Endodermal cell (in vitro differentiated cells): ENCODE measurements around the gene LIN7A. TPM values are rescaled to one million over a fixed set of nuclear protein-coding genes. Genes with fewer than 3 reads are reported as not detected.

Experiments
- DNase-seq: peaks from one replicate; pipeline ENCODE4 v3.0.0-alpha.2; 2017
- H3K27ac ChIP-seq: 2 replicates; pipeline ENCODE4 v1.5.1; 2013; ENCODE audit warnings: mild to moderate bottlenecking, low read depth, low read length, moderate library complexity
- H3K27me3 ChIP-seq: 2 replicates; pipeline ENCODE4 v1.6.1; 2013; ENCODE audit warnings: mild to moderate bottlenecking, low read length, moderate library complexity; ENCODE audit not compliant: insufficient read depth, control insufficient read depth, poor library complexity, severe bottlenecking
- H3K36me3 ChIP-seq: 2 replicates; pipeline ENCODE4 v1.7.0; 2013; ENCODE audit warnings: mild to moderate bottlenecking, low read length, moderate library complexity; ENCODE audit not compliant: control insufficient read depth, insufficient read depth
- H3K4me1 ChIP-seq: one replicate; pipeline ENCODE4 v1.7.0; 2013; ENCODE audit warnings: low read length; ENCODE audit not compliant: control insufficient read depth, insufficient read depth
- H3K4me3 ChIP-seq: 2 replicates; pipeline ENCODE4 v1.5.1; 2013; ENCODE audit warnings: mild to moderate bottlenecking, low read length, moderate library complexity
- H3K9ac ChIP-seq: 2 replicates; pipeline ENCODE4 v1.6.1; 2013; ENCODE audit warnings: mild to moderate bottlenecking, low read length, moderate library complexity; ENCODE audit not compliant: poor library complexity, severe bottlenecking; ENCODE audit errors: extremely low read depth
- H3K9me3 ChIP-seq: 2 replicates; pipeline ENCODE4 v1.6.1; 2013; ENCODE audit warnings: mild to moderate bottlenecking, low read length, moderate library complexity; ENCODE audit not compliant: control insufficient read depth
- H3K27ac Mint-ChIP-seq: 2 replicates; pipeline ENCODE4 v1.8.0; 2020; ENCODE audit warnings: mixed read lengths
- H3K27me3 Mint-ChIP-seq: 2 replicates; pipeline ENCODE4 v1.8.0; 2021; ENCODE audit warnings: mild to moderate bottlenecking, mixed read lengths; ENCODE audit not compliant: insufficient read depth
- H3K36me3 Mint-ChIP-seq: 2 replicates; pipeline ENCODE4 v1.8.0; 2020; ENCODE audit warnings: low read depth, mixed read lengths
- H3K4me1 Mint-ChIP-seq: 2 replicates; pipeline ENCODE4 v1.8.0; 2020; ENCODE audit warnings: mixed read lengths
- H3K4me3 Mint-ChIP-seq: 2 replicates; pipeline ENCODE4 v1.8.0; 2020; ENCODE audit warnings: mild to moderate bottlenecking, moderate library complexity, mixed read lengths
- H3K9me3 Mint-ChIP-seq: 2 replicates; pipeline ENCODE4 v1.8.0; 2020; ENCODE audit warnings: mild to moderate bottlenecking, mixed read lengths
- CTCF ChIP-seq: fragments of 200-600 bp; sonication (generic); conservative IDR thresholded peaks from 2 replicates; pipeline ENCODE4 v1.5.0; 2021; ENCODE audit warnings: antibody characterized with exemption, mild to moderate bottlenecking
- WGBS, 2 experiments: methylation state at CpG; one replicate each; pipeline versions ENCODE4 v1.1.5 to v1.1.7; 2013; ENCODE audit warnings: missing lambda C conversion rate in 2 of 2, mixed read lengths in 1 of 2; ENCODE audit not compliant: insufficient coverage in 1 of 2, insufficient read length in 1 of 2; 5-methylcytosine and 5-hydroxymethylcytosine counted together
- total RNA-seq, 2 donors: library from RNA; stranded (reverse); fragmentation: NEBNext Ultra II Directional in 1 of 2; extraction: Animal tissue kit (Norgen Biotek cat#: 25700) in 1 of 2; gene quantifications; 2 replicates in 1 of 2; 3 replicates in 1 of 2; pipeline ENCODE4 v1.2.1, GENCODE V29; 2021

LIN7A gene
- total RNA-seq, 2 donors from 2014 or later: 19.3 to 27.2 TPM

GRCh38 chr12:80807640-80808288, 130.0 kb downstream of the LIN7A start:
- 94 to 100% methylated on average over 4 of the region's 4 CpGs for WGBS, 2 experiments
- no peaks in the 10 kb centered on the region for H3K4me1 Mint-ChIP-seq

GRCh38 chr12:80805106-80805505, 132.6 kb downstream of the LIN7A start:
- Mint-ChIP-seq H3K4me3 (no peak overlapping the region), H3K27ac (no peak overlapping the region), H3K36me3 (peaks cover 52% of the 10 kb centered on the region), H3K27me3 (no peaks in the 10 kb centered on the region), H3K4me1 (no peaks in the 10 kb centered on the region), H3K9me3 (peaks cover 4% of the 10 kb centered on the region)
- no peaks in the 10 kb centered on the region for H3K4me1 ChIP-seq
- no peak overlapping the region for H3K4me3 ChIP-seq
- TF ChIP-seq CTCF: no peak
- H3K9ac ChIP-seq: no peak overlapping the region
- no peaks in the 10 kb centered on the region for H3K36me3 ChIP-seq
- H3K9me3 ChIP-seq: no peaks in the 10 kb centered on the region
- 14 to 84% methylated on average over 1 to 4 of the region's 4 CpGs for WGBS, 2 experiments
- H3K27ac ChIP-seq: no peak overlapping the region
- DNase-seq: no peak
- no peaks in the 10 kb centered on the region for H3K27me3 ChIP-seq

More at GRCh38 chr12:80807640-80808288, 130.0 kb downstream of the LIN7A start:
- TF ChIP-seq CTCF: no peak
- H3K27me3 ChIP-seq: no peaks in the 10 kb centered on the region
- no peaks in the 10 kb centered on the region for H3K36me3 ChIP-seq
- no peak for DNase-seq
- Mint-ChIP-seq H3K9me3 (peaks cover 2% of the 10 kb centered on the region), H3K27me3 (no peaks in the 10 kb centered on the region), H3K36me3 (peaks cover 45% of the 10 kb centered on the region), H3K4me3 (no peak overlapping the region), H3K27ac (no peak overlapping the region)
- no peak overlapping the region for H3K9ac ChIP-seq
- H3K27ac ChIP-seq: no peak overlapping the region
- no peak overlapping the region for H3K4me3 ChIP-seq
- H3K4me1 ChIP-seq: no peaks in the 10 kb centered on the region
- no peaks in the 10 kb centered on the region for H3K9me3 ChIP-seq

- Histone ChIP-seq H3K36me3 (no peaks in the 10 kb centered on the region), H3K9me3 (no peaks in the 10 kb centered on the region), H3K27me3 (no peaks in the 10 kb centered on the region), H3K27ac (no peak overlapping the region), H3K4me1 (no peaks in the 10 kb centered on the region), H3K4me3 (no peak overlapping the region), H3K9ac (no peak overlapping the region)
- 80 to 92% methylated on average over 1 to 3 of the region's 3 CpGs for WGBS, 2 experiments
- Mint-ChIP-seq H3K27me3 (no peaks in the 10 kb centered on the region), H3K9me3 (peaks cover 4% of the 10 kb centered on the region), H3K27ac (no peak overlapping the region), H3K4me1 (peaks cover 5% of the 10 kb centered on the region), H3K4me3 (no peak overlapping the region), H3K36me3 (peaks cover 51% of the 10 kb centered on the region)
- DNase-seq: no peak
- TF ChIP-seq CTCF: no peak
Measured at GRCh38 chr12:80802652-80803400, 134.9 kb downstream of the LIN7A start.
